ENCODE data around the gene ARHGAP42. TPM values are rescaled to one million over a fixed set of nuclear protein-coding genes. Genes with fewer than 3 reads are reported as not detected.
A peak's percentile ranks its signal among the peaks of the same experiment; 100 is the strongest.

Gene ARHGAP42
- total and polyA plus RNA-seq, 9 donors = 4.3 to 11.8 (median 7.0) TPM

DNA sequence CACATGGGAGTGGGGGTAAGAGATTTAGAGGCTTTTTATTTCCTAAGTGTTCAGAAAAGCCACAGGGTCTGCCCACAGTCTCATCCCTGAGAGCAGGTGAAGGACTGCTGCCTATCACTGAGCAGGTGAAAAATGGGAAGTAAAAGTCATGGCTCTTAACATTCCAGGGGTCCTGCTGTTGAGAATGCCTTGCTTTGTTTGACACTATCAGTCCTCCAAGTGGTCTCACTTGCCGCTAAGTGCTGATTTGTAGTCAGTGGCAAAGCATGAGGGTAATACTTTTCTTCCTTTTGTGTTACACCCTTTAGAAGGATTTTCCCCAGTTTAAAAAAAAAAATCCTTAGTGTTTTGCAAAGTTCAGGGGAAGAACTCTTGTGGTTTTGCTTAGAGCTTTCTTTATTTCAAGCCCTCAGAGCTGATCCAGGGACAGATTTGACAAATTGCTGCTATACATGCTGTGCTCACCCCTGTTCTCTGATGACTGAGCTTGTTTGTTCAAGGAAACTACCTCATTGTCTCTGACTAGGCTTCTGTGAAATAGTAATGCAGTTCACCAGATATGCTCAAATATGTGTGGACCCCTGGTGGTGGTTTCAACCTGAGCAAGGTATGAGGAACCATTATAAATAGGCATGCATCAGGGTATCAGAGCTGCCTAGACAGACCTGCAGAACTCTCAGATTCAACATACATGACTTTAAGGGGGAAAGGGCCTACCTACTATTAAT, 141.0 kb downstream of the ARHGAP42 start:
- H3K27ac ChIP-seq = no peak overlapping the region
- intact Hi-C loops (cut with DNase I) = no loop called here

DNA sequence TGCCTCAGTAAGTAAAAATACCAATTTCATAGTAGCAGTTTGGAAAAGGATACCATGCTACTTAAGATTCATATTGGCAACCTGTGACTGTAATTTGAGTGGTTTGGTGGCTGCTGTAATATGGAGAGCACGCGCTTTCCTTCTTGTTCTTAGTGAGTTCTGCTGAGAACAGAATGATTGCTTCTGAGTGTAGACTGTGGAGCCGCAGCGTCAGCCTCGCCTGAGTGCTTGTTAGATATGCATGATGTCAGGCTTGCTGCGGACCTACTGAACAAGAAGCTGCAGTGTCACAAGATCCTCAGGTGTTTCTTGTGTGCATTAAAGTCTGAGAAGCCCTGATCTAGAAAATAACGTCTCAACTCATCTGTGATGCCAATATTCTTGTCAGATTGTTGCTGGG, 143.2 kb downstream of the ARHGAP42 start:
- TF ChIP-seq EP300 (IDR thresholded peaks at IDR 0.05) = no peak
- TF ChIP-seq POLR2A (IDR thresholded peaks at IDR 0.05) = no peak
- TF ChIP-seq, protein P1, sequence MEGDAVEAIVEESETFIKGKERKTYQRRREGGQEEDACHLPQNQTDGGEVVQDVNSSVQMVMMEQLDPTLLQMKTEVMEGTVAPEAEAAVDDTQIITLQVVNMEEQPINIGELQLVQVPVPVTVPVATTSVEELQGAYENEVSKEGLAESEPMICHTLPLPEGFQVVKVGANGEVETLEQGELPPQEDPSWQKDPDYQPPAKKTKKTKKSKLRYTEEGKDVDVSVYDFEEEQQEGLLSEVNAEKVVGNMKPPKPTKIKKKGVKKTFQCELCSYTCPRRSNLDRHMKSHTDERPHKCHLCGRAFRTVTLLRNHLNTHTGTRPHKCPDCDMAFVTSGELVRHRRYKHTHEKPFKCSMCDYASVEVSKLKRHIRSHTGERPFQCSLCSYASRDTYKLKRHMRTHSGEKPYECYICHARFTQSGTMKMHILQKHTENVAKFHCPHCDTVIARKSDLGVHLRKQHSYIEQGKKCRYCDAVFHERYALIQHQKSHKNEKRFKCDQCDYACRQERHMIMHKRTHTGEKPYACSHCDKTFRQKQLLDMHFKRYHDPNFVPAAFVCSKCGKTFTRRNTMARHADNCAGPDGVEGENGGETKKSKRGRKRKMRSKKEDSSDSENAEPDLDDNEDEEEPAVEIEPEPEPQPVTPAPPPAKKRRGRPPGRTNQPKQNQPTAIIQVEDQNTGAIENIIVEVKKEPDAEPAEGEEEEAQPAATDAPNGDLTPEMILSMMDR (IDR thresholded peaks at IDR 0.05) = no peak
- Histone ChIP-seq H3K27ac (no peak overlapping the region), H3K36me3 (no peaks in the 10 kb centered on the region), H3K9me3 (no peaks in the 10 kb centered on the region), H3K4me1 (ENCODE audit: insufficient read depth) (peaks cover 6% of the 10 kb centered on the region), H3K27me3 (no peaks in the 10 kb centered on the region), H3K4me3 (no peak overlapping the region)
- no peak for DNase-seq
- intact Hi-C loops (cut with DNase I) = no loop called here
- 71 to 79% (median 74%) methylated on average over 7 of the region's 7 CpGs for WGBS, 3 donors

More for the DNA sequence above, 141.0 kb downstream of the ARHGAP42 start:
- TF ChIP-seq POLR2A (IDR thresholded peaks at IDR 0.05) = no peak
- TF ChIP-seq, protein P1 (IDR thresholded peaks at IDR 0.05) = no peak
- 85 to 100% (median 98%) methylated on average over 1 of the region's 1 CpG for WGBS, 3 donors
- H3K9me3 ChIP-seq = no peaks in the 10 kb centered on the region
- no peak for DNase-seq
- peaks cover 6% of the 10 kb centered on the region for H3K4me1 ChIP-seq (ENCODE audit: insufficient read depth)
- no peak overlapping the region for H3K4me3 ChIP-seq
- no peaks in the 10 kb centered on the region for H3K27me3 ChIP-seq
- H3K36me3 ChIP-seq = no peaks in the 10 kb centered on the region

DNA sequence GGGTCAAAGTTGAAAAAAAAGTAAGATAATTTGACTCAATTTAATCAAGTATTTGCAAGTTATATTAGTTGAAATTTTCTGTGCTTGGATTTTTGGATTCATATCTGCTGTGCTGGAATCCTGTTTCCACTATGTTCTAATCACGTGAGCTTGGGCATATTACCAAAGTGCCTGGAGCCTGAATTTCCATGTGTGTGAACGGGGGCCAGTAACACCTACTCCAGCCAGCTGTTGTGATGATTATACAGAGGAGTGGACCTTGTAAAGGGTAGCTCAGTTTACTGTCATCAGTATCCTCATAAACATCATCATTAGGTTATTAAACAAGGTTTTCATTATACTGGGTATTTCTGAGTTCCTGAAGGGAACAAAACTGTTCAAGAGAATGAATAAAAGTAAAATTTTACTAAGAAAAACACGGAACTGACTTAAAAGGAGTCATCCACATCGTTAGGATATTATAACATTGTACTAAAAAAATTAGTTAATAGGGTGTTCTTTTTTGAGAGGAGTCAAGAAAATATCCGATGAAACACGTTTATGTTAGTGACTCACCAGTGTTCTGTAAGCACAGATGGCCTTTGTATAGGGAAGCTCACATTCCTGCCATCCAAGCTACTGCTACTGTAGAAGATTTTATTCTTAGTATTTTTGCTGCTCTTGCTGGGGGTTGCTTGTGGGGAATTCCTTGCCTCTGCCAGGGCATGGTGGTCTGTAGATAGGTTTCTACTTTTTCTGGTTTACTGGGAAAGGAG, 144.1 kb downstream of the ARHGAP42 start:
- intact Hi-C loops (cut with DNase I) = no loop called here
- DNase-seq = peak in 1 of 5 donors; percentile 30
- no peaks in the 10 kb centered on the region for H3K36me3 ChIP-seq
- H3K4me3 ChIP-seq = no peak overlapping the region
- TF ChIP-seq EP300 (IDR thresholded peaks at IDR 0.05) (no peak), POLR2A (IDR thresholded peaks at IDR 0.05) (no peak)
- TF ChIP-seq, protein P1 (IDR thresholded peaks at IDR 0.05) = no peak
- H3K9me3 ChIP-seq = no peaks in the 10 kb centered on the region
- H3K27me3 ChIP-seq = no peaks in the 10 kb centered on the region
- 6 to 20% (median 8%) methylated on average over 6 of the region's 6 CpGs for WGBS, 3 donors
- H3K27ac ChIP-seq = no peak overlapping the region
- peaks cover 6% of the 10 kb centered on the region for H3K4me1 ChIP-seq (ENCODE audit: insufficient read depth)

DNA sequence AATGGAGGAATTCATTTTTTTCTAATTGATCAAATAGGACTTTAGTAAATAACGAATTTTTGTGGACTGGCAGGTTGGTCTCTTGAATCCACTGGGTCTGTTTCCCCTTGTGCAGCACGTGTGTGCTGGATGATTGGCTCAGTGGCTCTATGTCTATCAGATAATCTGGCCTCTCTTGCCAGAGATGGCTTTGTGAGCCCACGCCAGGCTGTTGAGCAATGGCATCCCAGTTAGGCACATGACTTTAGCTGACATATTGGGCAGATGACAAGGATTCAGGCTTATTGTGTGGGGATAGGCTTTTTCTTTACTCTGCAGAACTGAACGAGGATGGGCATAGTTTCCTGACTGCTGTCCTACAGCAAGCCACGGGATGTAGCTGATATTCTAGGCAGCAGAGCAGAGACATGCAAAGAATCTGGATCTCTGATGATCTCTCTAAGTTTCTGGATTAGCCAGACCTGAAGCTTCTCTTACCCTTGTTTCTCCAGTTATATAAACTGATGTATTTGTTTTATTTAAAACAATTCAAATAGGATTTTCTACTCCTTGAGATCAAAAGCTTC, 144.9 kb downstream of the ARHGAP42 start:
- Histone ChIP-seq H3K4me3 (no peak overlapping the region), H3K27ac (no peak overlapping the region), H3K36me3 (no peaks in the 10 kb centered on the region), H3K27me3 (no peaks in the 10 kb centered on the region), H3K4me1 (ENCODE audit: insufficient read depth) (peaks cover 6% of the 10 kb centered on the region), H3K9me3 (no peaks in the 10 kb centered on the region)
- WGBS, 3 donors = 61 to 80% (median 67%) methylated on average over 5 of the region's 5 CpGs
- TF ChIP-seq POLR2A (IDR thresholded peaks at IDR 0.05) (no peak), EP300 (IDR thresholded peaks at IDR 0.05) (no peak)
- TF ChIP-seq, protein P1 (IDR thresholded peaks at IDR 0.05) = no peak
- DNase-seq = no peak
- intact Hi-C loops (cut with DNase I) = no loop called here

All from ovary (tissue), 9 donors.